HCT116 (cell line): ENCODE results near the gene PXK. TPM values are rescaled to one million over a fixed set of nuclear protein-coding genes. Genes with fewer than 3 reads are reported as not detected.

ENCODE experiments used
- ATAC-seq: fragments of 200-7000 bp; cut with Tn5 transposase; 2 replicates; pipeline ENCODE4 v1.9.1; 2020; ENCODE audit warnings: mild to moderate bottlenecking, moderate library complexity
- BruUV-seq: library from RNA; stranded (reverse); fragments of 400-500 nt; replicated peaks from 2 replicates; lab custom pipeline; 2021; lab: Mats Ljungman, UMichigan
- CTCF ChIA-PET: fragments of 300-600 bp; sonication (Branson Sonifier 250); formaldehyde crosslinking; loops from one replicate; lab custom pipeline; 2021; ENCODE audit warnings: antibody characterized with exemption; lab: Charles Lee
- POLR2A ChIA-PET: fragments of 300-600, 350-600 bp; sonication (Branson Sonifier 250); formaldehyde crosslinking; loops from one replicate; lab custom pipeline; 2021; ENCODE audit warnings: antibody characterized with exemption; lab: Charles Lee
- RAD21 ChIA-PET, 2 experiments: fragments of 300-600 bp; sonication (Branson Sonifier 250); formaldehyde crosslinking; loops; one replicate each; lab custom pipeline; 2023; ENCODE audit warnings: low total read pairs in 2 of 2; ENCODE audit not compliant: uncharacterized antibody in 2 of 2, unreplicated experiment in 2 of 2, low non-redundant PET in 1 of 2; lab: Charles Lee
- DNase-seq: peaks from one replicate; pipeline ENCODE4 v3.0.0-alpha.2; 2010; ENCODE audit warnings: low read depth, low spot score
- H2AFZ ChIP-seq: fragments of 200-600 bp; shearing (Covaris generic), sonication (generic); 2 replicates; pipeline ENCODE4 v1.6.1; 2017; ENCODE audit warnings: low read depth, mixed run types, mixed read lengths, antibody characterized with exemption, low read length; ENCODE audit not compliant: poor library complexity, severe bottlenecking
- H3K27ac ChIP-seq: 2 replicates; pipeline ENCODE4 v1.5.1; 2012; ENCODE audit warnings: low read depth, low read length
- H3K27me3 ChIP-seq: fragments of 200-600 bp; sonication (generic); 2 replicates; pipeline ENCODE4 v1.6.1; 2016; ENCODE audit warnings: mixed run types, low read length, mixed read lengths; ENCODE audit not compliant: insufficient read depth
- H3K36me3 ChIP-seq, 2 experiments: fragments of 200-500 bp in 1 of 2; fragments of 200-600 bp in 1 of 2; sonication (Bioruptor generic) in 1 of 2; sonication (generic) in 1 of 2; 2 replicates each; pipeline versions ENCODE4 v1.5.1 to v1.6.1; 2014 to 2016; ENCODE audit warnings: low read length in 2 of 2, inconsistent platforms in 1 of 2, mixed read lengths in 1 of 2, mixed run types in 1 of 2; ENCODE audit not compliant: insufficient read depth in 2 of 2, control insufficient read depth in 1 of 2
- H3K4me1 ChIP-seq, 2 experiments: fragments of 200-600 bp in 1 of 2; sonication (generic) in 1 of 2; 2 replicates each; pipeline versions ENCODE4 v1.5.1 to v1.6.1; 2012 to 2017; ENCODE audit warnings: low read length in 2 of 2, inconsistent platforms in 1 of 2, mild to moderate bottlenecking in 1 of 2, mixed read lengths in 1 of 2, mixed run types in 1 of 2, moderate library complexity in 1 of 2; ENCODE audit not compliant: insufficient read depth in 2 of 2, control insufficient read depth in 1 of 2
- H3K4me2 ChIP-seq: fragments of 200-600 bp; sonication (generic); 2 replicates; pipeline ENCODE4 v1.6.1; 2017; ENCODE audit warnings: mixed run types, low read length, mixed read lengths
- H3K4me3 ChIP-seq, 2 experiments: fragments of 200-600 bp in 1 of 2; sonication (generic) in 1 of 2; replicated peaks in 1 of 2; 2 replicates each; pipeline ENCODE4 v1.5.1; 2011 to 2016; ENCODE audit warnings: low read length in 2 of 2, control low read depth in 1 of 2, low read depth in 1 of 2, mild to moderate bottlenecking in 1 of 2, mixed read lengths in 1 of 2, mixed run types in 1 of 2
- H3K79me2 ChIP-seq: fragments of 200-600 bp; sonication (generic); 2 replicates; pipeline ENCODE4 v1.6.1; 2017; ENCODE audit warnings: mild to moderate bottlenecking, mixed run types, low read length, moderate library complexity, mixed read lengths; ENCODE audit not compliant: insufficient read depth
- H3K9ac ChIP-seq: fragments of 200-600 bp; sonication (generic); 2 replicates; pipeline ENCODE4 v1.6.1; 2016; ENCODE audit warnings: low read length, mixed read lengths
- H3K9me2 ChIP-seq: fragments of 200-600 bp; sonication (generic), shearing (Covaris generic); 2 replicates; pipeline ENCODE4 v1.6.1; 2017; ENCODE audit warnings: mixed run types, mild to moderate bottlenecking, moderate library complexity; ENCODE audit not compliant: insufficient read depth
- H3K9me3 ChIP-seq, 2 experiments: fragments of 200-500 bp in 1 of 2; fragments of 200-600 bp in 1 of 2; sonication (Bioruptor generic) in 1 of 2; sonication (generic) in 1 of 2; 2 replicates each; pipeline ENCODE4 v1.6.1; 2014 to 2017; ENCODE audit warnings: low read length in 2 of 2, mixed read lengths in 2 of 2, inconsistent platforms in 1 of 2, low read depth in 1 of 2, mild to moderate bottlenecking in 1 of 2, mixed run types in 1 of 2, moderate library complexity in 1 of 2; ENCODE audit not compliant: control insufficient read depth in 1 of 2, insufficient read depth in 1 of 2
- H4K20me1 ChIP-seq: fragments of 200-600 bp; sonication (generic), shearing (Covaris generic); 2 replicates; pipeline ENCODE4 v1.6.1; 2017; ENCODE audit warnings: mixed run types, mild to moderate bottlenecking, moderate library complexity; ENCODE audit not compliant: insufficient read depth
- CBX3 ChIP-seq: IDR thresholded peaks from 2 replicates; pipeline ENCODE4 v1.6.1; 2012; ENCODE audit warnings: low read depth
- CEBPB ChIP-seq: IDR thresholded peaks from 2 replicates; pipeline ENCODE4 v1.6.1; 2012; ENCODE audit warnings: low read depth
- CTCF ChIP-seq, 3 experiments: fragments of 200-600 bp in 1 of 3; sonication (generic) in 1 of 3; IDR thresholded peaks in 2 of 3; conservative IDR thresholded peaks in 1 of 3; 2 replicates each; pipeline ENCODE4 v1.5.1; 2012 to 2017; ENCODE audit warnings: low read depth in 2 of 3, low read length in 2 of 3, antibody characterized with exemption in 1 of 3, borderline replicate concordance in 1 of 3, control low read depth in 1 of 3, mild to moderate bottlenecking in 1 of 3, mixed read lengths in 1 of 3, mixed run types in 1 of 3, moderate library complexity in 1 of 3; ENCODE audit not compliant: insufficient read depth in 1 of 3
- ELF1 ChIP-seq: IDR thresholded peaks from 2 replicates; pipeline ENCODE4 v1.6.1; 2012; ENCODE audit warnings: low read depth, borderline replicate concordance
- EZH2 ChIP-seq: fragments of 200-600 bp; sonication (generic); IDR thresholded peaks from 2 replicates; pipeline ENCODE4 v1.6.1; 2017; ENCODE audit warnings: antibody characterized with exemption, mixed run types
- FOSL1 ChIP-seq: IDR thresholded peaks from 2 replicates; pipeline ENCODE4 v1.6.1; 2012; ENCODE audit warnings: low read depth
- JUND ChIP-seq: IDR thresholded peaks from 2 replicates; pipeline ENCODE4 v1.6.1; 2012
- MAX ChIP-seq: IDR thresholded peaks from 2 replicates; pipeline ENCODE4 v1.6.1; 2012
- POLR2AphosphoS5 ChIP-seq: IDR thresholded peaks from 2 replicates; pipeline ENCODE4 v1.6.1; 2011; ENCODE audit warnings: mild to moderate bottlenecking, low read depth, low read length, moderate library complexity
- RAD21 ChIP-seq: IDR thresholded peaks from 2 replicates; pipeline ENCODE4 v1.6.1; 2012; ENCODE audit warnings: low read depth, mild to moderate bottlenecking
- SIN3A ChIP-seq: IDR thresholded peaks from 2 replicates; pipeline ENCODE4 v1.6.1; 2012; ENCODE audit warnings: low read depth
- SP1 ChIP-seq: IDR thresholded peaks from 2 replicates; pipeline ENCODE4 v1.6.1; 2012; ENCODE audit warnings: low read depth
- SRF ChIP-seq: IDR thresholded peaks from 2 replicates; pipeline ENCODE4 v1.6.1; 2012; ENCODE audit warnings: low read depth
- TCF7L2 ChIP-seq: IDR thresholded peaks from 2 replicates; pipeline ENCODE4 v1.7.0; 2011; ENCODE audit warnings: borderline replicate concordance, inconsistent platforms; ENCODE audit not compliant: insufficient read depth, insufficient read length; ENCODE audit errors: extremely low read depth
- ZBTB33 ChIP-seq: IDR thresholded peaks from 2 replicates; pipeline ENCODE4 v1.6.1; 2011; ENCODE audit warnings: mild to moderate bottlenecking, low read length, moderate library complexity; ENCODE audit not compliant: insufficient replicate concordance; ENCODE audit errors: extremely low read depth
- ZFX ChIP-seq: fragments of 450-650 bp; IDR thresholded peaks from 2 replicates; pipeline ENCODE4 v1.6.1; 2017
- intact Hi-C: fragments of 100-400 bp; cut with micrococcal nuclease; formaldehyde crosslinking; loops from 2 replicates; pipeline ENCODE4 v1.10.0; 2022
- total RNA-seq: library from RNA; stranded (reverse); gene quantifications from one replicate; pipeline ENCODE4 v1.2.1, GENCODE V29; 2021; ENCODE audit not compliant: unreplicated experiment

PXK gene
- total RNA-seq, 1 experiment from 2014 or later = 10.2 TPM

GRCh38 chr3:58471025-58471887 is 138.6 kb downstream of the PXK start:
- BruUV-seq = no TSS peak
- Histone ChIP-seq H3K79me2 (no peaks in the 10 kb centered on the region), H3K4me2 (peak overlapping the region; percentile 67), H3K4me3 (peak overlapping the region; percentile 13 to 27), H3K27me3 (no peaks in the 10 kb centered on the region), H4K20me1 (no peaks in the 10 kb centered on the region), H2AFZ (peak overlapping the region; percentile 6), H3K9me3 (no peaks in the 10 kb centered on the region), H3K9me2 (no peaks in the 10 kb centered on the region), H3K27ac (peak overlapping the region; percentile 77)
- ChIA-PET CTCF (interaction anchor here (1.5 kb wide), 1 partner anchor 8 kb away, joined by 4 read pairs; no protein-coding TSS in a partner anchor), RAD21 (interaction anchor here in 1 of 2 experiments (1.0 kb wide), 1 partner anchor 20 kb away, joined by 3 read pairs; the partner anchor contains the start of gene KCTD6), POLR2A (interaction anchor here (0.9 kb wide), 1 partner anchor 58 kb away, joined by 3 read pairs; no protein-coding TSS in a partner anchor)
- ATAC-seq (peak; percentile 91), DNase-seq (peak; percentile 70)
- TF ChIP-seq SP1 (peak; percentile 85), SRF (no peak; the same call in 1 of the 2 replicates), ELF1 (no peak), TCF7L2 (peak; percentile 70), ZFX (peak; percentile 53), MAX (peak; percentile 85), POLR2AphosphoS5 (peak; percentile 49; the same call in 1 of the 2 replicates), CBX3 (peak; percentile 80), JUND (peak; percentile 93), FOSL1 (peak; percentile 93), CTCF (IDR thresholded peaks at IDR 0.05 in 2 of 3, conservative IDR thresholded peaks at IDR 0.05 in 1 of 3; ENCODE audit: borderline replicate concordance in 1 of 3, insufficient read depth in 1 of 3, low read depth in 2 of 3, low read length in 2 of 3) (no peak), ZBTB33 (peak; percentile 47), SIN3A (peak; percentile 88), RAD21 (peak; percentile 12; the same call in 1 of the 2 replicates), EZH2 (no peak), CEBPB (peak; percentile 99)
- TF ChIP-seq, all 23 proteins: peak for 12
- Histone ChIP-seq H3K9ac (peak overlapping the region; percentile 0; the same call in 1 of the 2 replicates), H3K4me1 (peaks cover 38 to 60% of the 10 kb centered on the region in 2 experiments), H3K36me3 (no peaks in the 10 kb centered on the region)
- intact Hi-C loops = no loop called here
